ENCODE measurements around the gene EXOC5. TPM values are rescaled to one million over a fixed set of nuclear protein-coding genes. Genes with fewer than 3 reads are reported as not detected.
A peak's percentile ranks its signal among the peaks of the same experiment; 100 is the strongest.
"Not testable (repeated sequence)": the region's sequence is repeated elsewhere in the genome, so short reads cannot be mapped to it uniquely, and the experiment has no call there.

The EXOC5 gene
- polyA plus RNA-seq, 6 donors from 2014 or later: 32.4 to 66.9 (median 59.4) TPM

DNA sequence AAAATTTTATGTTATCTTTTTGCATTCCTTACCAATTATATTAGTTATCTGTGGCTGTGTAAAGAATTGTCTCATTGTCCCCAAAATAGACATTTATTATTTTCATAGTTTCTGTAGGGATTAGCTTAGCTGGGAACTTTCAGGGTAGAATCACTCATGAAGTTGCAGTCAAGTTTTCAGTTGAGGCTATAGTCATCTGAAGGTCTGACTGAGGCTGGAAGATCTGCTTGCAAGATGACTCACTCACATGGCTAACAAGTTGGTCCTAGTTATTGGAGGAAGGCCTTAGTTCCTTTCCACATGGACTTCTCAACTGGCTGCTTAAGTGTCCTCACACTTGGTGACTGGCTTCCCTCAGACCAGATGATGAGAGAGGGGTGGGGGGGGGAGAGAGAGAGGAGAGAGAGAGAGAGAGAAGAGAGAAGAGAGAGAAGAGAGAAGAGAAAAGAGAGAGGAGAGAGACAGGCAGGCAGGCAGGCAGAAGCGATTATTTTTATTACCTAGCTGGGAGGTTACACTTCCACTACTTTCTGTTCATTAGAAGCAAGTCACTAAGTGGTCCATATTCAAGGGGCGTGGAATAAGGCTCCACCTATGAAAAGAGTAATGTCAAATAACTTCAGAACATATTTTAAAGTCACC is 6.4 kb upstream of the EXOC5 start:
- no peak overlapping the region for H3K27ac Mint-ChIP-seq
- no peaks in the 10 kb centered on the region for H3K9me3 Mint-ChIP-seq
- H3K36me3 Mint-ChIP-seq: no peaks in the 10 kb centered on the region
- DNase-seq (no peak), ATAC-seq (ENCODE audit: low read depth in 2 of 2) (no peak)
- peaks cover 22 to 37% (median 24%) of the 10 kb centered on the region in 3 donors for H3K4me1 Mint-ChIP-seq
- H3K4me3 Mint-ChIP-seq: no peak overlapping the region
- no peaks in the 10 kb centered on the region for H3K27me3 Mint-ChIP-seq

DNA sequence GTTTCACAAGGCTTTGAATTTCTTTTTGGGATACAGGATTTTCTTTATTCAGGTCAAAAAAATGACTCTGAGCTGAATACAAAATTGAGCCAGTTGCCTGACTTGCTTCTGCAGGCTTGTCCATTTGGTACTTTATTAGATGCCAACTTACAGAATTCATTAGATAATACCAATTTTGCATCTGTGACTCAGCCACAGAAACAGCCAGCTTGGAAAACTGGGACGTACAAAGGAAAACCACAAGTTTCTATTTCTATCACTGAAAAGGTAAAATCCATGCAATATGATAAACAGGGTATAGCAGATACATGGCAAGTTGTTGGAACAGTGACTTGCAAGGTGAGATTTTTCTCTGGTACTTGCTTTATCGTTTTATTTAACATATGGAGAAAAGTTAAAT is 5.8 kb upstream of the EXOC5 start:
- Mint-ChIP-seq H3K4me1 (peaks cover 24 to 42% (median 30%) of the 10 kb centered on the region in 3 donors), H3K27ac (no peak overlapping the region), H3K36me3 (no peaks in the 10 kb centered on the region), H3K4me3 (peak overlapping the region in 1 of 8 donors; percentile 15), H3K27me3 (no peaks in the 10 kb centered on the region), H3K9me3 (no peaks in the 10 kb centered on the region)
- DNase-seq (no peak), ATAC-seq (ENCODE audit: low read depth in 2 of 2) (no peak)

DNA sequence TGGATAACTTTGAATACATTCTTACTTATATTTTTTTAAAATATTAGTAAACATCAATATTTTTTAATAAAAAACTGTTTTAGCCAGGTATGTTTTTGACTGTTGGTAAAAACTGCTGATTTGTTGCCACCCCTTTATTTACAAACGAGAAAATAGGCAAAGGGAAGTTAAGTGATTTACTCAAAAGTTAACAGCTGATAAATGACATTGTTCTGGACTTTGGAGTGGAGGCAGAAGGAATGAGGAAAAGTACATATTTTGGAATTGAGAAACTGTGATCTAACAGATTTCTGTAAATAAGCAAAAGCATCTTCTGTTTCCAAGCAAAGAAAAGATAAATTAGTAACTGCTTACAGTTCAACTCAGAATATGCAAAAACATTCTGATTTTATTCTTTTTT is 4.5 kb upstream of the EXOC5 start:
- Mint-ChIP-seq H3K36me3 (peaks cover 0 to 4% of the 10 kb centered on the region in 2 donors), H3K9me3 (no peaks in the 10 kb centered on the region), H3K4me1 (peaks cover 27 to 45% (median 35%) of the 10 kb centered on the region in 3 donors), H3K27ac (no peak overlapping the region), H3K27me3 (no peaks in the 10 kb centered on the region), H3K4me3 (peak overlapping the region in 1 of 8 donors; percentile 63)
- no peak for ATAC-seq (ENCODE audit: low read depth in 2 of 2)
- no peak for DNase-seq

DNA sequence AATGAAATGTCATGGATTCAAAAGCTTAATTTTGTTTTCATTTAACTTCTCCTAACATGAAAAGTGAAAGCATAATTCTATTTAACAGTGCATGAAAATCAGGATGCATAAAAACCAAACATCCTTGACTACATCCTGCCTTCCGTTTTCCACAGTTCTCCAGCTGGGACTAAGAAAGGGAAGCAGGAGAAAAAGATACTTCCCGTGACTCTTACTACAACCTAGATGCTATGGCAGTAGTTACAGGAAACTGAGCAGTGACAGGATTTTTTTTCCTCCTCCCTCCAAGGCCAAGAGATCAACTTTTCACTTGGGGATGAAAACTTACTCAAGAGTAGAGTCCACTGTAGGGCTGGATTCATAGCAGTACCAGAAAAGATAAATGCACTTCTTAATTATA is 2.6 kb downstream of the EXOC5 start:
- H3K4me3 Mint-ChIP-seq: peak overlapping the region in 1 of 8 donors; percentile 57
- no peaks in the 10 kb centered on the region for H3K27me3 Mint-ChIP-seq
- DNase-seq: no peak
- H3K4me1 Mint-ChIP-seq: peaks cover 44 to 69% (median 58%) of the 10 kb centered on the region in 3 donors
- H3K36me3 Mint-ChIP-seq: peaks cover 0 to 4% of the 10 kb centered on the region in 2 donors
- no peaks in the 10 kb centered on the region for H3K9me3 Mint-ChIP-seq
- peak overlapping the region in 2 of 6 donors; percentile 5 to 18 for H3K27ac Mint-ChIP-seq
- ATAC-seq (ENCODE audit: low read depth in 2 of 2): no peak

DNA sequence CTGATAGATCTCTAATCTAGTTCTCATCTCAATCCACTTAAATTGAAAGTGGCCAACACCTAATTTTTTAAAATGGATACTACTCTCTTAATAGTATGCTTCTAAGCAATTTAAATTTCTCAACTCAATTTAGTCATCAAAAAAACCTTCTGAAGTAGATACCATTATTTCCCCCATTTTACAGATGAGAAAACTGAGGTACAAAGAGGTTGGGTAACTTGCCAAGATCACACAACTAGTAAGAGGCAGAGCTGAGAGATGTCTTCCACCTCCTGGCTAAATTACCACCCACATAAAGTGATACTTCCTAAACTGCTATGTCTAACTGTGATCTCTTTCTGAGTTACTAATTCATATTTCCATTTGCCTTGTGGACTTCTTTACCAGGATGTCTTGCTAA is 6.6 kb downstream of the EXOC5 start:
- H3K27me3 Mint-ChIP-seq: no peaks in the 10 kb centered on the region
- ATAC-seq (ENCODE audit: low read depth in 2 of 2): no peak

DNA sequence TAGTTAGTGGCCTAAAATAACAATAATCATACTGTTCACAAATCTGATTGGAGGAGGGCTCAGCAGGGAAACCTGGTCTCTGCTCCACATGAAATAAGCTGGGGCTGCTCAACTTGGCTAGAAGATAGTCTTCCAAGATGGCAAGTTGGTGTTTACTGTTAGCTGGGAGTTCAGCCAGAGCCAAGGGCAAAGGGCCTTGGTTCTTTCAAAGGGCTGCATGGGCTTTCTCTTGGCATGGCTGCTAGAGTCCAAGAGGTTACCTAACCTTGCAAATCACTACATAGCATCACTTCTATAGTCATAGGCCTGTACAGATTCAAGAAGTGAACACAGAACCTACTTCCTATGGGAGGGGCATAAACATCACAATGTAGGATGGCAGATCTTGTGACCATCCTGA is 7.1 kb downstream of the EXOC5 start:
- DNase-seq (no peak), ATAC-seq (ENCODE audit: low read depth in 2 of 2) (no peak)
- Mint-ChIP-seq H3K4me1 (peaks cover 25 to 45% (median 34%) of the 10 kb centered on the region in 3 donors), H3K4me3 (no peak overlapping the region), H3K9me3 (peaks cover 0 to 2% (median 0%) of the 10 kb centered on the region in 7 donors), H3K36me3 (peaks cover 0 to 9% of the 10 kb centered on the region in 2 donors), H3K27me3 (no peaks in the 10 kb centered on the region), H3K27ac (peak overlapping the region in 1 of 6 donors; percentile 57)

More for the DNA sequence above, 6.6 kb downstream of the EXOC5 start:
- no peak for DNase-seq
- Mint-ChIP-seq H3K36me3 (peaks cover 0 to 8% of the 10 kb centered on the region in 2 donors), H3K9me3 (peaks cover 0 to 2% (median 0%) of the 10 kb centered on the region in 7 donors), H3K4me1 (peaks cover 26 to 45% (median 30%) of the 10 kb centered on the region in 3 donors), H3K4me3 (no peak overlapping the region), H3K27ac (peak overlapping the region in 1 of 6 donors; percentile 21)

DNA sequence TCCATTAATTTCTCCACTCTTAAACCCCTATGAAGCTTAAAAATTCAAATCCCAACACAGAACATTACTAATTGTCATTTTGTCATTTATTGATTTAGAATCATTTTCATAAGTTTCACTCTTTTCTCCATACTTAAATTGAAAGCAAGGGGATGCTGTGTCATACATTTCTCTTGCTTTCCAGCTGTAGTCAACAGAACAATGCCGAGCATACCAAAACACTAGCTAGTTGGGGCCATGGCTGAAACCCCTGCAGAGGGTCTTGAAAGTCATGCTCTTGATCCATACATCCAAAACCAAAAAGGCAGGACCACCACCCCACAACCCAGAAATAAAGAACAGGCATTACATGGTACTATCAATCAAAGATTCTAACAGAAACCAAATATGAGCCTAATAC is 9.0 kb downstream of the EXOC5 start:
- Mint-ChIP-seq H3K4me1 (peaks cover 33 to 45% (median 41%) of the 10 kb centered on the region in 3 donors), H3K27ac (peak overlapping the region in 2 of 6 donors; percentile 22 to 69), H3K4me3 (no peak overlapping the region)

DNA sequence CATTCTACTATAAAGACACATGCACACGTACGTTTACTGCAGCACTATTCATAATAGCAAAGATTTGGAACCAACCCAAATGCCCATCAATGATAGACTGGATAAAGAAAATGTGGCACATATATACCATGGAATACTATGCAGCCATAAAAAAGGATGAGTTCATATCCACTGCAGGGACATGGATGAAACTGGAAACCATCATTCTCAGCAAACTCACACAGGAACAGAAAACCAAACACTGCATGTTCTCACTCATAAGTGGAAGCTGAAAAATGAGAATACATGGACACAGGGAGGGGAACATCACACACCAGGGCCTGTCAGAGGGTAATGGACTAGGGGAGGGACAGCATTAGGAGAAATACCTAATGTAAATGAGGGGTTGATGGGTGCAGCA is 10.5 kb downstream of the EXOC5 start:
- not testable (repeated sequence) for DNase-seq; H3K27me3 Mint-ChIP-seq; H3K27ac Mint-ChIP-seq; H3K4me3 Mint-ChIP-seq; H3K9me3 Mint-ChIP-seq; ATAC-seq (ENCODE audit: low read depth in 2 of 2); H3K36me3 Mint-ChIP-seq
- H3K4me1 Mint-ChIP-seq: peaks cover 36 to 49% (median 39%) of the 10 kb centered on the region in 3 donors

More for the DNA sequence above, 9.0 kb downstream of the EXOC5 start:
- DNase-seq (no peak), ATAC-seq (ENCODE audit: low read depth in 2 of 2) (no peak)
- Mint-ChIP-seq H3K27me3 (no peaks in the 10 kb centered on the region), H3K9me3 (peaks cover 0 to 2% (median 0%) of the 10 kb centered on the region in 7 donors), H3K36me3 (peaks cover 0 to 9% of the 10 kb centered on the region in 2 donors)

DNA sequence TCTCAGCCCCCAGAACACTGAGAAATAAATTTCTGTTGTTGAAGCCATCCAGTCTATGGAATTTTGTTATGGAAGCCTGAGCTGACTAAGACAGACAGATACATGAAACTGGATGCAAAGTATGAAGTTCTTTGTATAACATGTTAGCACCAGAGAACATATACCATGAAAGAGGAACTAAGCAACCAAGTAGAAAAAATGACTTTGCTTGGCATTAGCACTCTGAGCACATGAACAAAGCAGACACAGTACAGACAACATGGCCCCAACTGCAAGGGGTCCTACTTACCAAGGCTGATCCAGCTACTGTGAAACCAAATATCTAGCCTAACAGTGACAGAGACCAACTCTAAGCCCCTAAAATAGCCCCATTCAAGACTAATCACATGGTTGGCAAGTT is 13.8 kb downstream of the EXOC5 start:
- Mint-ChIP-seq H3K27ac (peak overlapping the region in 2 of 6 donors; percentile 11 to 35), H3K4me3 (no peak overlapping the region), H3K9me3 (peaks cover 0 to 2% (median 0%) of the 10 kb centered on the region in 7 donors), H3K27me3 (no peaks in the 10 kb centered on the region), H3K4me1 (peaks cover 38 to 59% (median 47%) of the 10 kb centered on the region in 3 donors), H3K36me3 (peaks cover 0 to 15% of the 10 kb centered on the region in 2 donors)
- ATAC-seq (ENCODE audit: low read depth in 2 of 2): peak; percentile 64 to 71
- no peak for DNase-seq

DNA sequence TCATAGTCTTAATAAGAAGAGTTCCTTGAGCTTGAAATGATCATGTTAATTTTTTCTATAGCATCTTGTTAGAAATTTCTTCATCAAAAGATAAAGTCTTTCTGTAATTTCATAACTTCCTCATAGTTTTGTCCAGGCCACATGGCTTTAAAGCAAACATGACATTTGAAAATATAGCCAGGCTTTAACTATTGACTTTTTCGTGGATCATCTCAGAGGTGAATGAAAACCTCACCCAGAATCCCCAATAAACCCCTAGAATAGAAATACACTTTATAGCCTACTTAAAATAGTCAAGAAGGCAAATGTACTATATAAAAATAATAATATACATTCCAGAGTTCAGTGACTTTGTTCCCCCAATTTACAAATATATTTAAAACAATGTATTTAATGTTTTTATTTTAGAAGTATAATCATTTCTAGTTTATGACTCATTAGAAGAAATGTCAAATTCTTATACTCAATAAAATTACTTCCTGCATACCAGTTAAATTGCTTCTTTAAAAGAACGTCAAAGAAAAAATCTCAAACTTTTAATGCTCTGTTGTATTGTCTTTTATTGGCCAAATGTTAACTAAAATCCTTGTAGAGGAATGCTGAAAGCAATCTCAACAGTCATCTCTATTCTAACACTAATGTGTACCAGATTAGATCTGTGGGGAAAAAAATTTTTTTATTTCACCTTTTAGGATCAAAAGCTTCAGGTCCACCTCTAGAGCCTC is 21.6 kb downstream of the EXOC5 start:
- H3K27me3 Mint-ChIP-seq: no peaks in the 10 kb centered on the region
- no peak overlapping the region for H3K4me3 Mint-ChIP-seq
- peak overlapping the region in 1 of 6 donors; percentile 47 for H3K27ac Mint-ChIP-seq
- no peak for ATAC-seq (ENCODE audit: low read depth in 2 of 2)
- H3K4me1 Mint-ChIP-seq: peaks cover 9 to 11% (median 9%) of the 10 kb centered on the region in 3 donors
- H3K36me3 Mint-ChIP-seq: peaks cover 0 to 8% of the 10 kb centered on the region in 2 donors
- no peaks in the 10 kb centered on the region for H3K9me3 Mint-ChIP-seq
- DNase-seq: no peak

DNA sequence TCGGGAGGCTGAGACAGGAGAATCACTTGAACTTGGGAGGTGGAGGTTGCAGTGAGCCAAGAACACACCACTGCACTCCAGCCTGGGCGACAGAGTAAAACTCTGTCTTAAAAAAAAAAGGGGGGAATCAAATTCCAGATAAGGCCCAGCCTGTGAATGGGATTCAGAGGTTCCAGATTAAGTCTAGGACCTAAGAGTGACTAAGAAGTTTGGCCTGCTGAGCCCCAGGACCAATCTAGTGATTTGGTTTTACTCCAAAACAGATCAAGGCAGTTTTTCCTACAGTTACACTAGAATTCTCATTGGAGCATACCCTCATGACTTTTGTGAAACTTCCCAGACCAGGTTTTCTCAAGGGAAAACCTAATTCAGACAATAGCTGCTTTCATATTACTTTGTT is 22.8 kb downstream of the EXOC5 start:
- Mint-ChIP-seq H3K9me3 (no peaks in the 10 kb centered on the region), H3K36me3 (peaks cover 0 to 14% of the 10 kb centered on the region in 2 donors), H3K27me3 (no peaks in the 10 kb centered on the region), H3K4me1 (peaks cover 0 to 6% (median 4%) of the 10 kb centered on the region in 3 donors), H3K27ac (peak overlapping the region in 2 of 6 donors; percentile 36 to 68), H3K4me3 (no peak overlapping the region)
- no peak for DNase-seq
- ATAC-seq (ENCODE audit: low read depth in 2 of 2): no peak

DNA sequence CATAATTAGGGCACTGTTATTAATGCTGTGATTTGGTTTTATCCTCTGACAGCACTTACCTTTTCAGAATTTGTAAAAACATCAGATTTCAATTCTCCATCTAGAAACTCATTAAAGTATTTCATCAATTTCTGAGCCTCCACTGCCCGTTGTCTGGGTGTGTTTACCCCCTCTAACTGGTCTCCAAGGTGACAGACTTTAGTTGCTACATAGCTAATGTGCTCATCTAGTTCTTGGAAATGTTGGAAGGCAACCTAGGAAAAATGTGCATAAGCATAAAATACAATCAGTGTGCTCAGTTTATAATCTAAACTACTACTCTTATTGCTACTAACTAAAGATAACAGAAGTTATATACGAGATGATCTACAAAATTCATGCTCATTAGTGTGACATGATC is 24.6 kb downstream of the EXOC5 start:
- peak overlapping the region in 1 of 6 donors; percentile 55 for H3K27ac Mint-ChIP-seq
- H3K36me3 Mint-ChIP-seq: peaks cover 0 to 14% of the 10 kb centered on the region in 2 donors

DNA sequence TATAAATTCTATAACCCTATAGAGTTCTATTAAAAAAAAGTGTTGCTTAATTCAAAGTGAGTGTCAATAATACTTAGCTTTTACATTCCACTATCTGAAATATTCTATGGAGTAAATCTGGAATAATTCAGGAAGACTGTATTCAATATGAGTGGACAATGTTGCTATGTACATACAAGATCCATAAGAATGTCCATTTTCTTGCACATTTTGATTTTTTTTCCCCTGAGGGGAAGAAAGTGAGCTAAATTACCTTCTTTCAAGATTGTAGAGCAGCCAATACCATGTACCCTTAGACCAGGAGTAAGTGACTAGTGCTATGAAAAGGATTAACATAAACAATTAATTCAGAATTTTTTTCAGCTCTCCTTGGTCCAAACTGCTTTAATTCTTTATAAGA is 25.4 kb downstream of the EXOC5 start:
- no peak for ATAC-seq (ENCODE audit: low read depth in 2 of 2)

More for the DNA sequence above, 24.6 kb downstream of the EXOC5 start:
- no peaks in the 10 kb centered on the region for H3K4me1 Mint-ChIP-seq
- H3K4me3 Mint-ChIP-seq: no peak overlapping the region
- H3K9me3 Mint-ChIP-seq: no peaks in the 10 kb centered on the region
- ATAC-seq (ENCODE audit: low read depth in 2 of 2): no peak
- H3K27me3 Mint-ChIP-seq: no peaks in the 10 kb centered on the region
- no peak for DNase-seq

DNA sequence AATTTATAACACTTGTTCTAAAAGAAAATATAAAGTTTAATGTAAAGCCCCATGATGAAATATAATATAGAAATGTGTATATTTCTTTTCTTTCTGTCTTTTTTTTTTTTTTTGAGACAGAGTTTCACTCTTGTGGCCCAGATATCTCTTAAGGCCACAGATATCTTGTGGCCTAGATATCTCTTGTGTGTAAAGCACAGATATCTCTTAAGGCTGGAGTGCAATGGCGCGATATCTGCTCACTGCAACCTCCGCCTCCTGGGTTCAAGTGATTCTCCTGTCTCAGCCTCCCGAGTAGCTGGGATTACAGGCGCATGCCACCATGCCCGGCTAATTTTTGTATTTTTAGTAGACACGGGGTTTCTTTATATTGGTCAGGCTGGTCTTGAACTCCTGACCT is 28.6 kb downstream of the EXOC5 start:
- H3K36me3 Mint-ChIP-seq: peaks cover 0 to 13% of the 10 kb centered on the region in 2 donors
- not testable (repeated sequence) for H3K4me1 Mint-ChIP-seq; H3K9me3 Mint-ChIP-seq; H3K4me3 Mint-ChIP-seq; H3K27ac Mint-ChIP-seq; H3K27me3 Mint-ChIP-seq; ATAC-seq (ENCODE audit: low read depth in 2 of 2); DNase-seq

More for the DNA sequence above, 25.4 kb downstream of the EXOC5 start:
- Mint-ChIP-seq H3K9me3 (no peaks in the 10 kb centered on the region), H3K27ac (no peak overlapping the region), H3K4me1 (no peaks in the 10 kb centered on the region), H3K36me3 (peaks cover 0 to 14% of the 10 kb centered on the region in 2 donors), H3K27me3 (no peaks in the 10 kb centered on the region), H3K4me3 (no peak overlapping the region)
- no peak for DNase-seq

Measured in naive B cell (primary cell).